Natural killer cell (primary cell): Measurements from ENCODE around the gene PTPRM. TPM values are rescaled to one million over a fixed set of nuclear protein-coding genes. Genes with fewer than 3 reads are reported as not detected.

Source experiments
- ATAC-seq, 3 donors: fragments of 150-1000 bp in 2 of 3; fragments of 200-7000 bp in 1 of 3; cut with Tn5 transposase; 1 replicate in 1 of 3; 2 replicates in 2 of 3; pipeline ENCODE4 v1.10.0; 2021; ENCODE audit warnings: mild to moderate bottlenecking in 2 of 3, moderate library complexity in 2 of 3
- DNase-seq, 2 donors: peaks; one replicate each; pipeline versions ENCODE4 v3.0.0 to v3.0.0-alpha.2; 2013 to 2021; ENCODE audit warnings: mixed read lengths in 1 of 2
- H3K27ac ChIP-seq: one replicate; pipeline ENCODE4 v1.5.1; 2013; ENCODE audit warnings: mild to moderate bottlenecking, low read length
- H3K27me3 ChIP-seq: one replicate; pipeline ENCODE4 v1.6.1; 2013; ENCODE audit warnings: low read length; ENCODE audit not compliant: control insufficient read depth, insufficient read depth
- H3K36me3 ChIP-seq: one replicate; pipeline ENCODE4 v1.6.1; 2013; ENCODE audit warnings: low read length; ENCODE audit not compliant: control insufficient read depth, insufficient read depth
- H3K4me1 ChIP-seq: one replicate; pipeline ENCODE4 v1.6.1; 2013; ENCODE audit warnings: low read length; ENCODE audit not compliant: control insufficient read depth, insufficient read depth
- H3K4me3 ChIP-seq: one replicate; pipeline ENCODE4 v1.5.1; 2013; ENCODE audit warnings: low read length
- H3K9me3 ChIP-seq: one replicate; pipeline ENCODE4 v1.6.1; 2013; ENCODE audit warnings: low read length; ENCODE audit not compliant: control insufficient read depth, insufficient read depth
- H3K27ac Mint-ChIP-seq, 2 donors: one replicate each; pipeline ENCODE4 v1.8.0; 2022; ENCODE audit warnings: mild to moderate bottlenecking in 2 of 2, mixed read lengths in 2 of 2, moderate library complexity in 1 of 2
- H3K27me3 Mint-ChIP-seq, 2 donors: one replicate each; pipeline ENCODE4 v1.8.0; 2022; ENCODE audit warnings: low read depth in 2 of 2, mixed read lengths in 2 of 2
- H3K36me3 Mint-ChIP-seq: one replicate; pipeline ENCODE4 v1.8.0; 2022; ENCODE audit warnings: mixed read lengths
- H3K4me1 Mint-ChIP-seq, 2 donors: one replicate each; pipeline ENCODE4 v1.8.0; 2022; ENCODE audit warnings: mixed read lengths in 2 of 2
- H3K4me3 Mint-ChIP-seq: one replicate; pipeline ENCODE4 v1.8.0; 2022; ENCODE audit warnings: mild to moderate bottlenecking, moderate library complexity, mixed read lengths
- H3K9me3 Mint-ChIP-seq, 2 donors: one replicate each; pipeline ENCODE4 v1.8.0; 2022; ENCODE audit warnings: mixed read lengths in 2 of 2
- WGBS: methylation state at CpG from one replicate; pipeline ENCODE4 v1.1.7; 2013; ENCODE audit warnings: missing lambda C conversion rate; ENCODE audit not compliant: insufficient coverage; 5-methylcytosine and 5-hydroxymethylcytosine counted together
- intact Hi-C: fragments of 100-400 bp; cut with micrococcal nuclease; formaldehyde crosslinking; loops from one replicate; pipeline ENCODE4 v1.14.2; 2022
- total RNA-seq, 4 donors: library from RNA; stranded (reverse); fragments of 120-200 nt in 1 of 4; gene quantifications; one replicate each; pipeline versions ENCODE4 v1.2.3 to v1.2.4, GENCODE V29; 2013 to 2022
- TF ChIP-seq, protein P1 (sequence below): fragments of 200-600 bp; IDR thresholded peaks from one replicate; pipeline ENCODE4 v1.8.0; 2022; ENCODE audit warnings: antibody characterized with exemption

Gene PTPRM
- total RNA-seq, 3 donors from 2014 or later (not counting 1 experiment from before 2014, with no cell fraction given) = 5.0 to 13.2 (median 12.1) TPM

DNA sequence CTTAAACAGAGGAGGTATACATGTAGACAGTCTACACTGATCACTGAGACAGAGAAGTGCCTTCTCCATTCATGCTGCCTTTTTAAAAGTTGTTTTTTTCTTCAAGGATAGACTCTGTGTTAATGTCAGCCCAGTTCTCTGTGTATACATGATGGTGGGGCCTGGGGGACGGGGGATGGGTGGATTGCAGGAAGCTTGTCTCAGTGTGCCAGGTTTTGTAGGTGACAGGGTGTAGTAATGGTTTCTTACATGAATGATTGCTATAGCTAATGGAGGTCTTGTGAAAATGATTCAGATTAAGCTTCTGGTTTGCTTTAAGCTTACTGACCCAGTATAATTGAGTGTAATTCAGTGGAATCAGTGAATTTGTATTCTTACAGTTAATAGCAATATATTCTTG lies 423.6 kb downstream of the PTPRM start:
- no peaks in the 10 kb centered on the region for H3K4me1 Mint-ChIP-seq
- Histone ChIP-seq H3K27ac (no peak overlapping the region), H3K9me3 (no peaks in the 10 kb centered on the region), H3K27me3 (no peaks in the 10 kb centered on the region), H3K4me1 (no peaks in the 10 kb centered on the region), H3K4me3 (no peak overlapping the region), H3K36me3 (no peaks in the 10 kb centered on the region)
- TF ChIP-seq, protein P1, sequence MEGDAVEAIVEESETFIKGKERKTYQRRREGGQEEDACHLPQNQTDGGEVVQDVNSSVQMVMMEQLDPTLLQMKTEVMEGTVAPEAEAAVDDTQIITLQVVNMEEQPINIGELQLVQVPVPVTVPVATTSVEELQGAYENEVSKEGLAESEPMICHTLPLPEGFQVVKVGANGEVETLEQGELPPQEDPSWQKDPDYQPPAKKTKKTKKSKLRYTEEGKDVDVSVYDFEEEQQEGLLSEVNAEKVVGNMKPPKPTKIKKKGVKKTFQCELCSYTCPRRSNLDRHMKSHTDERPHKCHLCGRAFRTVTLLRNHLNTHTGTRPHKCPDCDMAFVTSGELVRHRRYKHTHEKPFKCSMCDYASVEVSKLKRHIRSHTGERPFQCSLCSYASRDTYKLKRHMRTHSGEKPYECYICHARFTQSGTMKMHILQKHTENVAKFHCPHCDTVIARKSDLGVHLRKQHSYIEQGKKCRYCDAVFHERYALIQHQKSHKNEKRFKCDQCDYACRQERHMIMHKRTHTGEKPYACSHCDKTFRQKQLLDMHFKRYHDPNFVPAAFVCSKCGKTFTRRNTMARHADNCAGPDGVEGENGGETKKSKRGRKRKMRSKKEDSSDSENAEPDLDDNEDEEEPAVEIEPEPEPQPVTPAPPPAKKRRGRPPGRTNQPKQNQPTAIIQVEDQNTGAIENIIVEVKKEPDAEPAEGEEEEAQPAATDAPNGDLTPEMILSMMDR = no peak
- ATAC-seq = no peak
- H3K36me3 Mint-ChIP-seq = peaks cover 17% of the 10 kb centered on the region
- 50% methylated on average over 1 of the region's 1 CpG for WGBS
- no peak for DNase-seq
- no peak overlapping the region for H3K4me3 Mint-ChIP-seq
- H3K27me3 Mint-ChIP-seq = no peaks in the 10 kb centered on the region
- H3K27ac Mint-ChIP-seq = no peak overlapping the region
- H3K9me3 Mint-ChIP-seq = peaks cover 10 to 19% of the 10 kb centered on the region in 2 donors
- intact Hi-C loops = no loop called here

DNA sequence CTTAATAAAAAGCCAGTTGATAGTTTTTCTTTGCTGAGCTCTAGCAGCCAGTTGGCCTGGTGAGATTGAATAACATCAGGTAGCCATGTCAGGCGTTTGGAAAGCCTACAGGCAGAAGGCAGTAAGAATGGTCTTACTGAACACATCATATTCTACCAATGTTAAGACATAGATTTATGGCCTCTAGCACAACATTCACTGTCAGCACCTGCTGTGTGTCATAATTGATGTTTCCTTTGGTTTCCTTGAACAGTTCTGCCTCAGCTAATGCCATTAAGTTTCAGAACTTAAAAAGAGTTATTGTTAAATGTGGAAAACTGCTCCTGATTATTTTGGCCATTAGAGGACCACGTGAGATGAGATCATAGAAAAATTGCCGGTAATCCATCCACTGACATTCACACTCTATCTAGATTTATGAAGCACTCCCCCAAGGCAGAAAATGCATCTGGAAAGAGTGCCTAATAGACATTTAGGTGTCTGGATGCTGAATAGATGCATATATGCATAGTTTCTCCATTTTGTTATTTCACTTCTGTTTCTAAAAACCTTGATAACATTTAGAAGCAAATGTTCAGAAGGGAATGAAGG lies 434.7 kb downstream of the PTPRM start:
- H3K27me3 ChIP-seq = no peaks in the 10 kb centered on the region
- Mint-ChIP-seq H3K27me3 (no peaks in the 10 kb centered on the region), H3K4me1 (no peaks in the 10 kb centered on the region), H3K4me3 (no peak overlapping the region), H3K27ac (no peak overlapping the region), H3K9me3 (peaks cover 0 to 2% of the 10 kb centered on the region in 2 donors), H3K36me3 (no peaks in the 10 kb centered on the region)
- TF ChIP-seq, protein P1 = no peak
- H3K4me1 ChIP-seq = no peaks in the 10 kb centered on the region
- ATAC-seq (no peak), DNase-seq (no peak)
- H3K4me3 ChIP-seq = no peak overlapping the region
- intact Hi-C loops = no loop called here
- 50% methylated on average over 1 of the region's 3 CpGs for WGBS
- no peaks in the 10 kb centered on the region for H3K36me3 ChIP-seq
- H3K9me3 ChIP-seq = no peaks in the 10 kb centered on the region
- no peak overlapping the region for H3K27ac ChIP-seq

DNA sequence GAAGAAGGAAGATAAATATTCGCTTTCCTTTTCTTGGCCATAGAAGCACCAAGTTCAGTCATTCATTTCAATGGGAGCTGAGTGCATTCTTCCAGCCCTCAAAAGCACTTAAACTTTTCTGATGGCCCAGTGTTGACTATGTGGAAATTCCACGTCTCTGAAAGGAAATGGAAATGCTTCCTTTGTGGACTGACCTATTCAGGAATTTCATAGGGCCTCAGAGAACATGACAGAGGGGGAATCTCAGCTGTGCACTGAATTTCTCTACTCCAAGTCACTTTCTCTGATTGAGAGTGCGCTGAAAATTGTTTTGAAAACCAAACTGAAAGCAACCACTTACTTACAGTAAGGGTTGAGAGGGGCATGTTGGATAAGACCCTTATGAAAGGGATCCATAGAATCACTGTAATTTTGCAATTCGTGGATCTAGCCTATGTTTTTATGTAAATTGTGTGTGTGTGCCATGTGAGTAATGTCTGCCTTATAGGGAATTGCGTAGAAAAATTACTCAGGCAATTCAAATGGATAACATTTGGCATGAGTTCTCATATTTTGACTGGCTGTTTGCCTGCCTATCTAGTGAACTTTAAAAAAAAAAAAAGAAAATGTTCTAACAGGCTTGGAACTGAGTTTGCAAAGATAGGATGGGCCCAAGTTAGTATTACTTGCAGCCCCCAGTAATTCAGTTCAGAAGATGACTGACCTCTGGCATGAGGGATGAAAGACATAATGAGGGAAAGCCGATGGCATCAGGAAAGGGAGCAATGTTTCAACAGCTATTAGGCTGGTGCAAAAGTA lies 437.0 kb downstream of the PTPRM start:
- H3K9me3 Mint-ChIP-seq = no peaks in the 10 kb centered on the region
- no peaks in the 10 kb centered on the region for H3K27me3 Mint-ChIP-seq
- Histone ChIP-seq H3K27ac (no peak overlapping the region), H3K4me1 (no peaks in the 10 kb centered on the region), H3K36me3 (no peaks in the 10 kb centered on the region), H3K9me3 (no peaks in the 10 kb centered on the region), H3K27me3 (no peaks in the 10 kb centered on the region), H3K4me3 (no peak overlapping the region)
- DNase-seq = no peak
- H3K27ac Mint-ChIP-seq = no peak overlapping the region
- intact Hi-C loops = no loop called here
- WGBS = 86% methylated on average over 6 of the region's 6 CpGs
- no peak for ATAC-seq
- no peaks in the 10 kb centered on the region for H3K36me3 Mint-ChIP-seq
- no peak overlapping the region for H3K4me3 Mint-ChIP-seq
- TF ChIP-seq, protein P1 = no peak
- no peaks in the 10 kb centered on the region for H3K4me1 Mint-ChIP-seq
